RCC 7860 (cell line): ENCODE measurements around the gene SNX9.
"Not testable (repeated sequence)": the region's sequence is repeated elsewhere in the genome, so short reads cannot be mapped to it uniquely, and the experiment has no call there.

Experiments
- DNase-seq: peaks from one replicate; pipeline ENCODE4 v3.0.0-alpha.2; 2015; ENCODE audit warnings: low spot score
- FAIRE-seq: peaks from 2 replicates; lab custom pipeline; 2012; peaks lifted over from hg19 to GRCh38; lab: Jason Lieb, UNC

The SNX9 gene

DNA sequence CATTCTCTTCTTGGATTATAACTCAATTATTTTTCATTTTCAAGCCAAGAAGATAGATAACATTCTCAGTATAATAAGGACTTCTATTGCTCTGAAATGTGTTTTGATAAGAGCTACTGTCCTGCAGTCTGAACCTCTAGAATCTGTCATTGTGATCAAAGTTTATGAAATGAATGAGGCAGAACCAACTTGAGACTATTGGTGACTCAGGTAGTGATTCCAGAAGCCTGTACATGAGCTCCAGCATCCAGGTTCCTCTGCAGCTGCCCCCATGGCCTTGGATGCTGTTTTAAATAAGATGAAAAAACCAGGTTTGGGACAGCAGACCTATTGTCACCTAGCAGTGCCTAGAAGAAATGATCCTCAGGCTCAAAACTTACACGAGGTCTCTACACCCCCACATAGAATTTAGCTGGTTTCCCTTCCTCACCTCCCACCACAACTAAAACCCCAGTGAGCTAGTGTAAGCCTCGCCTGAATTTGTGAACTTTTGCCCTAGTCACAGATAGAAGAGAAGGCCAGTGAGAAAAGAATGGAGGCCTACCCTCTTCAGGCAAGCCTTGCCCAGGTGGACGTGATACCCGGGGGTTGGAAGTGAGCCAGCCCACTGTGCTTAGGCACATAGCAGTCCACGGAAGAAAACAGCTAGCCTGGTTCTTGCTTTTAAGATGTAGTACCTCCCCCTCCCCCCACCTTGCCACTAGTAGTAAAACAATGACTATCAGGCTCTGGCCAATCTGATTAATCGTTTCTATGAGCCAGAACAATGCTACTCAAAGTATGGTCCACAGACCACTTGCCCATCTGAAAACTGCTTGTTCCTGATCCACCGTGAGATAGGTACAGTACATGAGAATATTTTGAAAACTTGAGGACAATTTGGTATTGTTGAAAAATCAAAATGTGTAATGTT is 85.6 kb downstream of the SNX9 start:
- no peak for DNase-seq
- no peak for FAIRE-seq

DNA sequence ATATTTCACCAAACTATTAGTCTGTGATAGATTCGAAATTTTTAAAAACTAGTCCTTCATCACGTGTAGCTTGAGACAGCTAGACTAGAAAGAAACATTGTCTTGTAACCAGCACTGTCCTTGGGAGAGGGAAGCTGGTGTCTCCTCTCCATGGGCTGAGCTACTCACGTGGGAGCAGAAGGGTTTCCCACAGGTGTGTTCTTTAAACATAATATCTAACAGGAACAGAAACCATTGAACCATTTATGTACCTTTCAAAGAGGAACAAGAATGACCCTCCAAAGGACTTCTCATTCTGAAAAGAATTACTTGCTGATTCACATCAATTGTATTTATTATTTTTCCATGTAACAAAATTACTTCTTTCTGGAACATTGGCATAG is 86.2 kb downstream of the SNX9 start:
- FAIRE-seq (no peak), DNase-seq (no peak)

DNA sequence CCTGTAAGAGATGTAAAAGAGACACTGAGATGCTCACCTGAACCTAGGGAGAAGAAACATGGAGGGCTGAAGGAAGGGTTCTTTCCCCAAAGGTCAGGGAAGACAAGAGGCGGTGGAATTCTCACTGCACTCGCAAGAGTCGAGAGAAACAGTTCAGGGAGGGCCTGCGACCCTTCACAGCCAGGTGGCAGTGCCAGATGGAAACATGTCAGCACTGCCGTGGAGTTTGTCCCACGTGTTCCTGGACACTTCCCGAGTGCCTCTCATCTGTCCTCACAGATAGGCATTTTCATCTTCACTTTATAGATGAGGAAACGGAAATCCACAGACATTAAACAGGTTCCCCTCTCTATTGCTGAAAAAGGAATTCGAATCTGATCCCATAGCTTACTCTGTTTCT is 88.2 kb downstream of the SNX9 start:
- DNase-seq (no peak), FAIRE-seq (no peak)

DNA sequence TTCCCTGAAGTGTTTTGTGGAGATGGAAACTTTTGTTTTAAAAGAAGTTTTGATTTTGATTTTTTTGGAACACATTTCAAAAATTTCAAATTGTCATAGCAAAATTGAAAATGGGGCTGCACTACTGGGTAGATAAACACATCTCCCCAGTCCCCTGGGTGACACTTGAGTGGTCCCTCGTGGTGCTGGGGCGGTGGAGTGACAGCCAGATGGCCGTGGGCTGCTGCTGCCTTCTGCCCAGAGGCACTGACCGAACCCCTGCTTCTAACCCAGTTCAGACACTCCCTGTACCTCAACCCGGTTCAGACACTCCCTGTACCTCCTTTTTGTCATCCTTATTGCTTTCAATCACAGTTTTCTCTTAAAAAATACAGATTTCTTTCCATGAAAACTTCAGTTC is 88.7 kb downstream of the SNX9 start:
- FAIRE-seq (no peak), DNase-seq (no peak)

DNA sequence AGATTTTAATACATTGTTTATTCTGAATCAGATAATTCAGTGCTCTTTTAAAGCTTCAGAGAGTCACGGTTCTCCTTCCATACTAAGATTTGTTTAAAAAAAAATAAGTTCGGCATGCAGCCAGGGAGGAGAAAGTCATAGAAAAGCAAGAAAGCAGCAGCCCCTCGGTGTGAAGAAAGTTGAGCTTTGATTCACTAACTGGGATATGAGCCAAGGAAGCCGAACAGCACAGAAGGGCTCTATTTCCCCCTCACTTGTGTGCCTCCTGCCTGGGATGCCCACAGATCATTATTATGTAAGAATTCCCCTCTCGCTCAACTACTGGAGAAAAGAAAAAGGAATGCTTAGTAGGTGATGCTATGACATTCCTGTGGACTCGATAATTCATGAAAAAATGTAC is 89.3 kb downstream of the SNX9 start:
- no peak for DNase-seq
- no peak for FAIRE-seq

DNA sequence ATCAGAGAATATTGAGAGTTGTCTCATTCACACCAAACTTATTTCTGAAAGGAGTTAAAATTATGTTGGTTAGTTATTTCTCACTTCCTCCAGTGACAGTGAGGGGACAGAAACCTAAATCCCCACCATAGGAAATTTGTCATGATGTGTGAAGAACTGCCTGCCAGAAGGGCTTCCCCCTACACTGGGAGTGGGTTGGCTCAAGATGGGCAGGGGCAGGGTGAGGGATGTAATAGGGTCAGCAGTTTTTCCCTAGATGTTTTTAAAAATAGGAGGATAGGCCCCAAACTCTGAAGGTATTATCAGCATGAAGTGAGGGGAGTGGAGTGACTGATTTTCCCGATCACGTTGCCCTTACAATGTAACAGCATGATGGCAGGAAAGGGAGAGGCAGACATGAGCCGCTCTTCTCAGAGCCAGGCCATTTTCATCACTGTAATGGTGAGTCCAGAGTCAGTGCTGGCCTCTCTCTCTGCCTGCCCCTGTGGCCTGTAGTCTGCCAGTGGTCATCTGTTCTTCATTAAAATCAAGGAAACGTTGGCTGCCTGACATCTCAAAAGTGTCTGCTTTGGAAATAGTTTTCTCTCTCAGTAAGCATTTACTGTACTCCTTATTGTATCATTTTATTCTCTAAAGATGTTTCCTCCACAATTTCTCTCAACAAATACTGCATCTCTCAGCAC is 98.8 kb downstream of the SNX9 start:
- DNase-seq (no peak), FAIRE-seq (no peak)

DNA sequence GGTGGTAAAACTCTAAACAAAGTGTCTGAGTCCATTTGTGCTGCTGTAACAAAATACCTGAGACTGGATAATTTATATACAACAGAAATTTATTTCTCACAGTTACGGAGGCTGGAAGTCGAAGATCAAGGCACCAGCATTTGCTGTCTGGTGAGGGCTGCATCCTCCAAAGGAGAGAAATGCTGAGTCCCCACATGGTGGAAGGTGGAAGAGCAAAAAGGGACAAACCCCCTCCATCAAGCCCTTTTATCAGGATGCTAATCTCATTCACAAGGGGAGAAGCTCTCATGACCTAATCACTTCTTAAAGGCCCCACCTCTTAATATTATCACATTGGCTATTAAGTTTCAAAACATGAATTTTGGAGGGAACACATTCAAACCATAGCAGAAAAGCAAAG is 102.7 kb downstream of the SNX9 start:
- no peak for FAIRE-seq
- DNase-seq: no peak

DNA sequence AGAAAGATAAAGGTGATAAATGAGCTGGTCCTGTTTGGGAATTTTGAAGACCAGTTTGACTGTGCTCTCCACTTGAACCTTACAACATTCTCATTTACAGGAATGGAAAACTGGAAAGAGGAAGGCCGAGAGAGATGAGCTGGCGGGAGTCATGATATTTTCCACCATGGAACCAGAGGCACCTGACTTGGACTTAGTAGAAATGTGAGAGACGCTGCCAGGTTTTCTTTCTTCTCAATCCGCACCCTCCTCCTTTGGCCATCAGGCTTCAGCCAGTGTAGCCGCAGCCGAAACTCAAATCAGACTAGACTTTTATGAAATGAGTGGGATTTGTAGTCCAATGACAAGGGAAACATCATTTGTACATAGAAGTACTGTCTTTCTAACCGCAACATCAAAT is 104.0 kb downstream of the SNX9 start:
- FAIRE-seq (no peak), DNase-seq (no peak)

DNA sequence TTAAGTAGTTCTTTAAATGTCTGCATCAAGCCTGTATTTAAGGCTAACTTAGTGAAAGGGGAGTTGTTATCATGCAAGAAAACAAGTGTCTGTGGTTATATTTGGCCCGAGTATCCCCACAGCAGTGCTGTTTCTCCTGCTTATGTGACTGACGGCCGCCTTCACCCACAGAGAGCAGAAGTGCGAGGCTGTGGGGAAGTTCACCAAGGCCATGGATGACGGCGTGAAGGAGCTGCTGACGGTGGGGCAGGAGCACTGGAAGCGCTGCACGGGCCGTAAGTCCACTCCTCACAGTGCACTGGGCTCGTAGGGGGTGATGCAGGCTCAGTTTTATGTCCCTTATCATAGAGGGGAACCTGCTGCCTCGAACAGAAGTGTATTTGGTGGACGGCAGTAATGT is 105.4 kb downstream of the SNX9 start:
- DNase-seq (no peak), FAIRE-seq (no peak)

DNA sequence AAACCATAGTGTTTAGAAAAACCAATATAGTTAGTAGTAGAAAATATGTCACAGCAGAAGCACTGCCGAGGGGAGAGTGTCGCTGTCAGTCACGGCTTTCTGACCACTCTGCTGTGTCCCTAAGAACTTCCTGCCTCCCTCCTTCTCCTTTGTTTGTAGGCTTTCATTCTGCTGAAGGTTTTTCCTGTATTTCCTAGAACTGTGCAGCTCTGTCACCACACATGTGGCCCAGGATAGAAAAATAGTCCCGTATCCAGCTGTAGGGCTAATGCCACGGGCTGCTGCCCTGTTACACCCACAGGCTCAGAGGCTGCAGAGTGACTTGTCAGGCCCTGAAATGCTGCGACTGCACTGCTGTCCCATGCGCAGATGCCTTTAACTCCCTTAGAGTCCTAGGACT is 106.0 kb downstream of the SNX9 start:
- FAIRE-seq (no peak), DNase-seq (no peak)

DNA sequence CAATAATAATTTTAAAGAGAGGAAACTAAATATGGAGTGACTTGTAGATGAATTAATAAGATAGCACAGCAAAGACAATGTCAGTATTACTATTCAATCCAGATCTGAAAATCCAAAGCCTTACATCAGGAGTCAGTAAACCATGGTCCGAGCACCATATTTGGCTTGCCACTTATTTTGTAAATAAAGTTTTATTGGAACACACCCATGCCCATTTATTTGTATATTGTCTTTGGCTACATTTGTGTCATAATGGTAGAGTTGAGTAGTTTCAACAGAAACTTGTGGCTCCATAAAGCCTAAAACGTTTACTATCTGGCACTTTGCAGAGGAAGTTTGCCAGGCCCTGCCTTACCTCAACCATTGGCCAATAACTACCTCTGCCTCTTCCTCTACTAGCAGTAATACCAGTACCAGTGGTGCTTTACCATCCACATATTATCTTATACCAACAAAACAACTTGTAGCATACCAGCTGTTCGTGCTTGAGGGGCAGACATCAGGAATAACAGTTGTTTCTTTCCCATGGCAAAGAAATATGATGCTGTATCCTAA is 106.8 kb downstream of the SNX9 start:
- no peak for DNase-seq

DNA sequence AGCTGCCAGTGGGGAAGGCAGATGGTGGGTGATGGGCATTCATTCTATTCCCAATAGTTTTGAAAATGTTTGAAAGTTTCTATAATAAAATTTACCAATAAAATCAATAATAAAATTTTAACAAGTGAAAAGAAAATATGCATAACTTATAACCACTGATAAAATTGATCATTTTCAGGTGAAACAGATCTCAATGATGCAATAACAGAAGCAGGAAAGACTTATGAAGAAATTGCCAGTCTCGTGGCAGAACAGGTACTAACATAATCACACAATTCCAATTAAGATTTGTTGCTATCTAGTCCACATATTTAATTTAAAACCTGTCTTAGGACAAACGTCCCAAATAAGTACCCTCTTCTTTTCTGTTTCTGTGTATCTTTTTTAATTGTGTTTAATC is 112.7 kb downstream of the SNX9 start:
- FAIRE-seq (no peak), DNase-seq (no peak)

More for the DNA sequence above, 106.8 kb downstream of the SNX9 start:
- FAIRE-seq: no peak

DNA sequence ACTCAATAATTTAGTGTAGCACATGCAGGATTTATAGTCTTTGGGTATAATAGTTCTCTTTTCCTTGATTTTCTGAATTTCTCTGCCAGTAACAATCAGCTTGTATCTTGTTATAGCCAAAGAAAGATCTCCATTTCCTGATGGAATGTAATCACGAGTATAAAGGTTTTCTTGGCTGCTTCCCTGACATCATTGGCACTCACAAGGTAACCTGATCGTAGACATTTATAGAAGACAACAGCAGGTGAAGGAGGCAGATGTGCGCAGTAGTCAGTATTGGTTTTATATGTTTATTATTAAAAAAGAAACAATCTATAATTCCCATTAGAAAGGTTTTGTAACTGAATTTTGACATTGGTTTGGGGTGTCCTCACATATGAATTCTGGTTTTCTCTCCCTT is 114.3 kb downstream of the SNX9 start:
- no peak for FAIRE-seq
- no peak for DNase-seq

DNA sequence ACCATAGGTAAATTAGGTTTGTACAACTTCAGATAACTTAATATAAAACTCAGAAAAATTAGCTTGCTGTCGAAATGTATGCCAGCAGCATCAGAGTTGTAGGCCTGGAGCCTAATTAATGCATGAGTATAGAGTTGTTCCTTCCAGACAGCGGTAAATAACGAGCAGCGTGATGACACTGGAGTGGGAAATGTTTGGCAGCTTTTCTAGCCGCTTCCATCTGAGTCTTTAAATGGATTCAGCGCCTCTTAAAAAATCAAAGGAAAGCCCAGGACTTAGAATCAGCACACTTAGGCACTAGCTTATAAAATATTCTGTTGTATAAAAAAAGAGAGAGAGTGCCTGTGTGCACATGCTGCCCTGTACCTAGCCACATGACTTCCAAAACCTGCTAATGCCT is 114.9 kb downstream of the SNX9 start:
- no peak for DNase-seq
- no peak for FAIRE-seq

DNA sequence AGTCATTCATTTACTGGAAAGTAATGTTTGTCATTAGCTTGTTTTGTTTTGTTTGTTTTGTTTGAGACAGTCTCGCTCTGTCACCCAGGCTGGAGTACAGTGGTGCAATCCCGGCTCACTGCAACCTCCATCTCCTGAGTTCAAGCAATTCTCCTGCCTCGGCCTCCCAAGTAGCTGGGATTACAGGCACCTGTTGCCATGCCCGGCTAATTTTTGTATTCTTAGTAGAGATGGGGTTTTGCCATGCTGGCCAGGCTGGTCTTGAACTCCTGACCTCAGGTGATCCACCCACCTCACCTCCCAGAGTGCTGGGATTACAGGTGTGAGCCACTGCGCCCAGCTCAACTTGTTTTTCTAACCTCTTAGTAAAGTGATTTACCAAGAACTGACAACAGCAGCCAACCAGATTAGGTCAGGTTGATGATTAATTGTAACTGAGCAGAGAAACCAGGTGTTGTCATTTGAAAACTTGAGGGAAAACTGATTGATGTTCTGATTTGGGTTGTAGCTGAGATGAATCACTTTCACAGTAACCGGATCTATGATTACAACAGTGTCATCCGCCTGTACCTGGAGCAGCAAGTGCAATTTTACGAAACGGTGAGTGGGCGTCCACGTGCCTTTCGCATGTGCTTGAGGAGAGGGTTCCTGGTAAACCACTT is 117.5 kb downstream of the SNX9 start:
- not testable (repeated sequence) for DNase-seq, FAIRE-seq

DNA sequence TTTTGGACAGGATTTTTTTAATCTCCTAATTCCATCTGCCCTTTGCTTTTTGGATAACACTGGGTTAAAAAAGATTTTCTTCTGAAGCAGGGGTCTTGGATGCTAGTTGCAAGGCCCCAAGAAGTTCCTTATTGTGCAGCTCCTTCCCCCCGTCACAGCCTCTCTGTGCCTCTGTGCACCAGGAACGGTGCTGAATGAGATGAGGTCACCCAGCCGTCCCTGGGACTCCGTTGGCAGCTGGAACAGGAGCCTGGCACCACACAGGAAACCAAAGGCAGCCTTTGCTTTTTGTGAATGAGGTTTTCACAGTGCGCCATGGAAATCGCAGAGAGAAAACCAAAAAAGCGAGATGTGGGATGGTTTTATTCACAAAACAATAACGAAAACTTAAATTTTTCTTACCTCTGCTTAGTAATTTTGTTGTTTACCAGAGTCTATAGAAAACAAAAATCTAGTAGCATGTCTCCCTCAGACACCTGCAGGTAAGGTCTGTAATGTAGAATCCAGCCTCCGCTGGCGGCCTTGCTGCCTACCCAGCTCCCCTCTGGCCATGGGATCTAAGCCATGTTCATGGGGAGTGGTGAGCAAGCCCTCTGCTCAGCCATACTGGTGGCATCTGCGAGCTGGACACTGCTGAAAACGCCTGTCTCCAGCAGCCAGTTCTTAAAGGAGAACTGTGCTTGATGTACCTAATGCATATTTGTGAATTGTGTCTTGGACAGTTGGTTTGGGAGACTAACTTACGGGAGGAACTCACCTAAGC is 118.2 kb downstream of the SNX9 start:
- no peak for DNase-seq
- no peak for FAIRE-seq

DNA sequence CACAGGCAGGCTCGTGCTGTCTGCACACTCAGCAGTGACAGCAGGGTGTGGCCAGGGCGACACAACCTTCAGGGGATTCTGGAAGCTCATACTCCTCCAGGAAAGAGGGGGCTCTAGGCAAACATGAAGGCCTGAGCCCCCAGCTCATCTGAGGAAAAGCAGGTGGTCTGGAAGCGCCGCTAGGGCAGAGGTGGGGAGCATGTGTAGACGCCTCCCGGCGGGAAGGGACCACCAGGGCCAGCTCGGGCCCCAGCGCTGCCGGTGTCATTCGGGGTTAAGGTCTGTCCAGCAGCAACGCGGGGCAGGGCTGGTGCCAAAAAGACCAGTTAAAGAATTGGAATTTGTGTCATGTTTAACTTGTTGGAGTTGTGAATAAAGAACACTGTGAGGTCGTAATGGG is 119.3 kb downstream of the SNX9 start:
- FAIRE-seq: no peak

DNA sequence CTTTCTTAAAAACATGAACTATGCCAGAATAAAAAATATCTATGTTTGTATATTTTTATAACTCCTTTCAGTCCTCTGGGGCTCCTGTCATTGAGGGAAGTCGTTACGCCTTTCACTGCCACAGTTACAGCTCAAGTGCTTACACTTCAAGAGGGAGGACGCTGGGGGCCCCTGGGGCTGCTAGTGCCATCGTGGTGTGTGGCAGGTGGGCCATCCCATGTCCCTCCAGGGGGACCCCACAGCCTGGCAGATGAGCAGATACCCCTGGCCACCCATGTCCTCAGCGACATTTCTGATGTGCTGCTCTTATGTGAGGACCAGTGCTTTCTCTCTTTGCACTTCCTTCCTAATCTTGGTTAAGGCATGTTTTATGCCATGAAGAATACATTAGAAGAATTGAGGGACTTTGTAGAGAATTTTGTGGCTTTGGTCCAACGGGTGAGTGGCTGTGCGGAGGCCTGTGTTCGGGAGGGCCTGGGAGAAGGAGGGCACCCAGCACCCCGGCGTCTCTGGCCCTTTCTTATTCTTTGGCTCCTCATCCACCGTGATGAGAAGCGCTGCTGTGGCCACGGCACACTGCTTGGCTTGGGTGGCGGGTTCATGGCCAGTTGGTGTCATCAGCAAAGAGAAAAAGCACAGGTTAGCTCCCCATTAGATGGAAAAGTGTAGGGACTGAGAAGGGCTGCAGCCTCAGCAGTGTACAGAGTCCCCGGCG is 120.4 kb downstream of the SNX9 start:
- DNase-seq (no peak), FAIRE-seq (no peak)

More for the DNA sequence above, 119.3 kb downstream of the SNX9 start:
- no peak for DNase-seq

DNA sequence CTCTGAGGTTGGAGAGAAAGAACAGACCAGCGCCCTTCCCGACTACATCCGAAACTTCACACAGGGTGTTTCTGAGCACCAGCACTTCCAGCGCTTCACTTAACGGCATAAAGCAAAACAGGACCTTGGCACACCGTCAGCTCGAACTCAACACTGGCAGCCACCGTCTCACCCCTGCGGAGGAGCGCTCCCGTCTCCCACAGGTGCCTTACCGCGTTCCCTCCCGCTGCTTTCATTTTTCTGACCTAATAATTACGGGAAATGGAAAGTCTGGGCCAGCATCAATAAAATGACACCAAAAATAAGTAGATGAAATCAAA is 120.9 kb downstream of the SNX9 start:
- FAIRE-seq (no peak), DNase-seq (no peak)
